Naive thymus-derived CD8-positive, alpha-beta T cell (primary cell): Measurements from ENCODE around the gene FANCC. TPM values are rescaled to one million over a fixed set of nuclear protein-coding genes. Genes with fewer than 3 reads are reported as not detected.

Experiments used
- ATAC-seq, 2 donors: fragments of 150-1000 bp; cut with Tn5 transposase in 1 of 2; sonication (Bioruptor Pico), chemical (Tn5 transposase) in 1 of 2; 1 replicate in 1 of 2; 2 replicates in 1 of 2; pipeline ENCODE4 v1.10.0; 2021; ENCODE audit warnings: mild to moderate bottlenecking in 2 of 2, moderate library complexity in 2 of 2
- POLR2A ChIA-PET: fragments of 350-600 bp; sonication (Branson Sonifier 250); formaldehyde crosslinking; loops from one replicate; lab custom pipeline; 2021; ENCODE audit warnings: antibody characterized with exemption; lab: Charles Lee
- DNase-seq, 10 donors: peaks; one replicate each; pipeline versions ENCODE4 v3.0.0 to v3.0.0-alpha.2; 2020 to 2022
- H3K27ac Mint-ChIP-seq, 10 donors: one replicate each; pipeline ENCODE4 v1.8.0; 2020 to 2022; ENCODE audit warnings: mild to moderate bottlenecking in 10 of 10, mixed read lengths in 10 of 10, moderate library complexity in 4 of 10, inconsistent platforms in 1 of 10
- H3K27me3 Mint-ChIP-seq, 5 donors: one replicate each; pipeline ENCODE4 v1.8.0; 2021 to 2022; ENCODE audit warnings: mixed read lengths in 5 of 5
- H3K36me3 Mint-ChIP-seq, 3 donors: one replicate each; pipeline ENCODE4 v1.8.0; 2020 to 2022; ENCODE audit warnings: mixed read lengths in 3 of 3, mild to moderate bottlenecking in 2 of 3, inconsistent platforms in 1 of 3
- H3K4me1 Mint-ChIP-seq, 4 donors: one replicate each; pipeline ENCODE4 v1.8.0; 2021 to 2022; ENCODE audit warnings: mixed read lengths in 4 of 4
- H3K4me3 Mint-ChIP-seq, 10 donors: one replicate each; pipeline ENCODE4 v1.8.0; 2020 to 2022; ENCODE audit warnings: mild to moderate bottlenecking in 10 of 10, mixed read lengths in 10 of 10, moderate library complexity in 6 of 10, inconsistent platforms in 1 of 10
- H3K9me3 Mint-ChIP-seq, 9 donors: one replicate each; pipeline ENCODE4 v1.8.0; 2020 to 2022; ENCODE audit warnings: mixed read lengths in 9 of 9, mild to moderate bottlenecking in 3 of 9, inconsistent platforms in 1 of 9, moderate library complexity in 1 of 9
- polyA plus RNA-seq, 3 donors: library from polyadenylated mRNA; unstranded; fragments of 300-500 nt; fragmentation: Illumina TruSeq; gene quantifications; one replicate each; pipeline ENCODE4 v1.2.3, GENCODE V29; 2021
- total RNA-seq, 8 experiments: library from RNA in 2 of 8; stranded (reverse) in 2 of 8; gene quantifications; one replicate each; pipeline ENCODE4 v1.2.3 and lab custom pipeline; 2021 to 2026

FANCC gene
- total and polyA plus RNA-seq, 5 experiments from 2014 or later = 3.3 to 8.0 (median 5.8) TPM

DNA sequence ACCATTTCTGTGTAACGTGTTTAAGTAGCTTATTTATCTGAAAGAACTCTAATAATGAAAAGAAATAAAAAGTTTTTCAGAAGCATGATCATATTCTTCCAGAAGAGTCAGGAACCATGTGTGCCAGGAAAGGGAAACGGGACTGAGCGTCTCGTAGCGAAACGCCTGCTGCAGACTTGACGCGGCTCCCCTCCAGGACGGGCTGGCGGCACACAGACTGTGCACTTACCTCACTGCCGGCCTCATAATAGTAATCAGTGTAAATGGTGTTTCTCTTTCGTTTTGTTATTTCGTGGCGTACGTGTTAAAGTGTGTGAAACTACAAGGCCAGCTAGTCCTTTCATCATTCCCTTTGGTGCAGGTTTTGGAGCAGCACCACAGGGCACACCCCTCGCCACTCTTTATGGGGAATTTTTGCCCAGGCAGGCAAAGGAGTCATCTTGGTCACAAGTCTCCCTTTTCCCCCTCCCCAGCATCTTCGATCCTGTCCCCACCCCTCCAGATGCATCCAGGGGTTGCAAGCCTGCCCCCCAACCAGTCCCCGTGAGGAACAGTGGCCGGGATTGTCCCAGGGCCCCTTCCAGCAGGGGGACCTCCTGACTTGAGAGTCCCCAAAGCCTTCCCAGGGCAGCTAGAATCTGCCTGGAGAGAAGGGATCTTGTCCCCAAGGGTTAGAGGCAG lies 233.1 kb downstream of the FANCC start:
- Mint-ChIP-seq H3K9me3 (no peaks in the 10 kb centered on the region), H3K27me3 (no peaks in the 10 kb centered on the region), H3K4me3 (no peak overlapping the region), H3K36me3 (peaks cover 0 to 31% (median 5%) of the 10 kb centered on the region in 3 donors), H3K4me1 (peaks cover 0 to 3% (median 0%) of the 10 kb centered on the region in 4 donors), H3K27ac (no peak overlapping the region)
- ATAC-seq (no peak), DNase-seq (no peak)
- POLR2A ChIA-PET = no interaction called here

DNA sequence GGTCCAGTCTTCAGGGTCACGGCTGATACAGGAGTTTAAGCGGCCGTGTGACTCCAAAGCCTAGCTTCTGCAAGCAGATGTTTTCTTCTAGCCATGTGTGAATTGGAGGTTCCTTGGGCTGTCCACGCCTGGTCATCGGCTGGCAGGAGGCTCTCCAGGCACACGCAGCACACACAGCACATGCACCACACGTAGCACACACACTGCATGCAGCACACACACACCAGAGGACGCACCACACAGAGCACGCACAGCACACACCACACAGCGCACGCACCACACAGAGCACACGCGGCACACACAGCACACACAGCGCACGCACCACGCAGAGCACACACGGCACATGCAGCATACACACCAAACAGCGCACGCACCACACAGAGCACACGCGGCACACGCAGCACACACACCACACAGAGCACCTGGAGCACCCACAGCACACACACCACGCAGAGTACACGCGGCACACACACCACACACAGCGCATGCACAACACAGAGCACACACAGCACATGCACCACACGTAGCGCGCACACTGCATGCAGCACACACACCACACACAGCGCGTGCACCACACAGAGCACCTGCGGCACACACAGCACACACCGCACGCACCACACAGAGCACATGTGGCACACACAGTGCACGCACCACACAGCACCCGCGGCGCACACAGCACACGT lies 234.3 kb downstream of the FANCC start:
- peaks cover 0 to 31% (median 5%) of the 10 kb centered on the region in 3 donors for H3K36me3 Mint-ChIP-seq
- no peak overlapping the region for H3K27ac Mint-ChIP-seq
- H3K4me1 Mint-ChIP-seq = no peaks in the 10 kb centered on the region
- no peak overlapping the region for H3K4me3 Mint-ChIP-seq
- POLR2A ChIA-PET = no interaction called here
- H3K9me3 Mint-ChIP-seq = no peaks in the 10 kb centered on the region
- DNase-seq = no peak
- no peaks in the 10 kb centered on the region for H3K27me3 Mint-ChIP-seq
- no peak for ATAC-seq

DNA sequence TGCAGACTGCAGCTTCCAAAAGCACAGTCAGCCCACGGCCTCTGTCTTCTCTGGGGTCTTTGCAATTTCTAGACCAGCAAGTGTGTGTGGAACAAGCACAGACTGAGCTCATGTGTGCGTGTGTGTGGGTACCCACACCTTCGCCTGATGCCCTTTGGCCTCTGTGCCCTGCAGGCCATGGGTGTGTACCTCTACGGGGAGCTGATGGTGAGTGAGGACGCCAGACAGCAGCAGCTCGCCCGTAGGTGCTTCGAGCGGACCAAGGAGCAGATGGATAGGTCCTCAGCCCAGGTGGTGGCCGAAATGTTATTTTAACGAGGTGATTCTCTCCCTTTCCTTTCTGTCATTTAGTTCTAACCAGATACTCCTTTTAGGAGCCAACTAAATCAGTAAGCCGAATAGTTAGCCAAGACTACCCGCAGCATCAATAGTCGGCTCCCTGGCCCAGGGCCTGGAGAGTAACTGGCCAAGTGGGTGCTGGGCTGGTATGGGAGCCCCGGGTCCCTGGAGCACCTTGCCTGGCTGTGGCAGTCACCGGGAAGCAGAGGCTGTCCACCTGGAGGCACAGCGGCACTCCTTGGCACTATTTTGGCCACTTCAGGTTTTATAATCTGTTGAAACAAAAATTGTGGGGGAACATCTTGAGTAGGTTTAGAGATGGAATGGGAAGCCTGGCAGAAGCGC lies 235.0 kb downstream of the FANCC start:
- ATAC-seq = no peak
- Mint-ChIP-seq H3K4me3 (no peak overlapping the region), H3K36me3 (peaks cover 0 to 31% (median 5%) of the 10 kb centered on the region in 3 donors), H3K27me3 (no peaks in the 10 kb centered on the region), H3K9me3 (no peaks in the 10 kb centered on the region), H3K27ac (no peak overlapping the region), H3K4me1 (no peaks in the 10 kb centered on the region)
- POLR2A ChIA-PET = no interaction called here
- DNase-seq = no peak

DNA sequence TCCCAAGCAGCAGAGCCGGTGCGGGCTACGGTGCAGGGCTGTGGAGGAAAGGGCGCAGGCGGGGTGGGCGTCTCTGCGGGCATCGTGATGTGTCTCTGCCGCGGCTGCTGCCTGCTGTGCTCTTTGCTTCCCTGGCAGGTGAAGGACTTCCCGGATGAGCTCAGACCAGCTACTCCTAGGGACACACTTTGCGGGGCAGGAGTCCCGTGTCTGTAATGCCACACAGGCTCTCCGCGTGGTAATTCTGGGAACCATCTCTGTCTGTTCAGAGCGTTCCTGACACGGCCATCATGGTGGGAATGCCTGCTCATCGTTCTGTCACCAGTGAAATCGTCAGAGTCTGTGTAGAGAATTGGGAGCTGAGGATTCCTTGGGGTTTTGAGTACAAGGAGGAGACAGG lies 235.5 kb downstream of the FANCC start:
- H3K36me3 Mint-ChIP-seq = peaks cover 0 to 31% (median 3%) of the 10 kb centered on the region in 3 donors
- H3K27ac Mint-ChIP-seq = peak overlapping the region in 1 of 10 donors; percentile 33
- DNase-seq = no peak
- no peaks in the 10 kb centered on the region for H3K27me3 Mint-ChIP-seq
- H3K9me3 Mint-ChIP-seq = no peaks in the 10 kb centered on the region
- no peak overlapping the region for H3K4me3 Mint-ChIP-seq
- no peaks in the 10 kb centered on the region for H3K4me1 Mint-ChIP-seq
- ATAC-seq = no peak
- POLR2A ChIA-PET = no interaction called here

DNA sequence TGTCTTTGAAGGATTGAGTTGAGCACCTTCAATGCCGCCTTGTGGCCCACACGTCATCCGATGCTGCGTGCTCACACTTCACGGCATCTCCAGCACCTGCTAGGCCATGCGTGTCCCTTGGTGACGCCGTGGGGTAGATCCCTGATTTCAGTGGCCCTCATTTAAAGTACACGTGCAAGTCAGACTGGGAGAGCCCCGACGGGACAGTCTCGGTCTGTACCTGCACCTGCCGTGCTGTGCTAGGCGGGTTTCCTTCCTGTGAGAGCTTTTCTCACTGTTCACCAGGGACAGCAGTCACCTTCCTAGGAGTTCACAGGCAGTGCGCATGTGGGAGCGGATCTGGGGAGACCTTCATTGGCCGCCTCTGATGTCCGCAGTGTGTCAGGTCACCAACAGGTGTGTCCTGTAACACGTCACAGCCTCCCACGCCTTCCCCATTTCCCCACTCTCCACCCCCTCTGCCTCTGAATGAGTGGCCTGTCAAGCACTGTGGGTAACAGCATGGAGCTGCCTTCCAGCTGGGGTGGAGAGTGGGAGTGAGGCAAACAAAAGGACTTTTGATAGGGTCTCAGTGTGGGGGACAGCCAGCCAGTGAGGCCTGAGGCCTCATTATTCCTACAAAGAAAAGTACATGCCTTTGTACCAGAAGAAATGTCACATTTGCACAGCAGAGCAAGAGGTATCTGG lies 236.4 kb downstream of the FANCC start:
- Mint-ChIP-seq H3K36me3 (peaks cover 0 to 26% (median 3%) of the 10 kb centered on the region in 3 donors), H3K9me3 (no peaks in the 10 kb centered on the region), H3K27ac (peak overlapping the region in 1 of 10 donors; percentile 58), H3K4me1 (no peaks in the 10 kb centered on the region), H3K27me3 (no peaks in the 10 kb centered on the region), H3K4me3 (no peak overlapping the region)
- ATAC-seq (no peak), DNase-seq (no peak)
- POLR2A ChIA-PET = no interaction called here

DNA sequence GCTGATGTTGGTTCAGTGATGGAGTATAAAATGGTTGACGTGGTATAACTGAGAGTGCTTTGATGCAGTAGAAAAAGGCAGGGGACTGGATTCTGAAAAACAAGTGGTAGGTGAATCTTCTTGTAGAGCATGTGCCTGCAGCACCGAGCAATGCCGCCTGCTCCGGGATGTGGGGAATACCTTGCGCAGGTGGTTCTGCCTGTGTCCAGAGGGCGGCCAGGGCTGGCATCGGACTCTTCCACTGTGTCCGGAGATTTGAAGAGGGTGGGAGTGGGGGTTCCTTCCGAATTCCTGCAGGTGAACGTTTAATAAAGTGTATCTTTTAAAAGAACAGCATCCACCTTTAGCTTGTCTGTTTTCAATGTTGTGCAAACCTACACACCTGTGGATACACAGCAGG lies 238.0 kb downstream of the FANCC start:
- no peak overlapping the region for H3K27ac Mint-ChIP-seq
- H3K9me3 Mint-ChIP-seq = no peaks in the 10 kb centered on the region
- POLR2A ChIA-PET = no interaction called here
- DNase-seq (no peak), ATAC-seq (no peak)
- peaks cover 0 to 21% (median 3%) of the 10 kb centered on the region in 3 donors for H3K36me3 Mint-ChIP-seq
- no peak overlapping the region for H3K4me3 Mint-ChIP-seq
- no peaks in the 10 kb centered on the region for H3K27me3 Mint-ChIP-seq
- H3K4me1 Mint-ChIP-seq = no peaks in the 10 kb centered on the region

DNA sequence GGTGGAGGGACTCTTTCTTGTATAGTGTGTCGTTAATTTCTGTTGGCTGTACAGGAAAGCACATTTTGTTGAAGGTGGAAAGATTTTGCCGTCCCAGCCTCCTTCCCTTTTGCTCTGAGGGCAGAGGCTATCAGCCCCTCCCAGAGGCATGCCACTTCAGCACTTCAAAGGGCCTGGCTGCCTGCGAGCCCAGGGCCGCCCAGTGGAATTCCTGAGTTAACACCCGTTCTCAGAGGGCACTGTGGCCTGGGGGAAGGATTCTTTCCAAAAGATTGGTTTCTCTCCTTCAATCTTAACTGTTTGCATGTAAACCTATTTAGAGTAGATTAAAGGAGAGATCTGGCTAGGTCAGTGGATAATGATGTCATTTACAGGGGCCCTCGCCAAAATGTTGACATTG lies 238.6 kb downstream of the FANCC start:
- ATAC-seq (no peak), DNase-seq (no peak)
- H3K27me3 Mint-ChIP-seq = no peaks in the 10 kb centered on the region
- POLR2A ChIA-PET = no interaction called here
- H3K4me3 Mint-ChIP-seq = no peak overlapping the region
- H3K36me3 Mint-ChIP-seq = peaks cover 0 to 18% (median 3%) of the 10 kb centered on the region in 3 donors
- no peaks in the 10 kb centered on the region for H3K4me1 Mint-ChIP-seq
- H3K9me3 Mint-ChIP-seq = no peaks in the 10 kb centered on the region
- H3K27ac Mint-ChIP-seq = no peak overlapping the region

DNA sequence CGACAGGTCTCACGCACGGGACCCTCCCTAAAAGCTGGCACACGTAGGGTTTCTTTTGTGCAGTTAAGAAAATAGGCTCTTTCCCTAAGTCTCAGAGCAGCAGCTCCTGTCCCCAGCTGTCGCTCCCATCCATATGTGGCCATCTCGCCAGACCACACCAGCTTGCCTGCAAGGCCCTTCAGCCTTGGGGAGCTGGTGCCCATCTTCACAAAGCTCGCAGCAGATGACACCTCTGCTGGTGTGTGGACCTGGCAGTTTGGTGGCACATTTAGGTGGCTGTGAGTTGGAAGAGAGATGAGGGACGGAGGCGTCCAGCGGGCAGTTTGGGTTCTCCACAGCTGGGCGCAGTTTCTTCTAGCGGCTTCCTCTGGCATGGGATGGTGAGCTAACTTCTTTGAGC lies 239.0 kb downstream of the FANCC start:
- no peak overlapping the region for H3K27ac Mint-ChIP-seq
- H3K4me1 Mint-ChIP-seq = no peaks in the 10 kb centered on the region
- ATAC-seq (no peak), DNase-seq (no peak)
- no peak overlapping the region for H3K4me3 Mint-ChIP-seq
- no peaks in the 10 kb centered on the region for H3K27me3 Mint-ChIP-seq
- POLR2A ChIA-PET = no interaction called here
- no peaks in the 10 kb centered on the region for H3K9me3 Mint-ChIP-seq
- H3K36me3 Mint-ChIP-seq = peaks cover 0 to 16% (median 3%) of the 10 kb centered on the region in 3 donors

DNA sequence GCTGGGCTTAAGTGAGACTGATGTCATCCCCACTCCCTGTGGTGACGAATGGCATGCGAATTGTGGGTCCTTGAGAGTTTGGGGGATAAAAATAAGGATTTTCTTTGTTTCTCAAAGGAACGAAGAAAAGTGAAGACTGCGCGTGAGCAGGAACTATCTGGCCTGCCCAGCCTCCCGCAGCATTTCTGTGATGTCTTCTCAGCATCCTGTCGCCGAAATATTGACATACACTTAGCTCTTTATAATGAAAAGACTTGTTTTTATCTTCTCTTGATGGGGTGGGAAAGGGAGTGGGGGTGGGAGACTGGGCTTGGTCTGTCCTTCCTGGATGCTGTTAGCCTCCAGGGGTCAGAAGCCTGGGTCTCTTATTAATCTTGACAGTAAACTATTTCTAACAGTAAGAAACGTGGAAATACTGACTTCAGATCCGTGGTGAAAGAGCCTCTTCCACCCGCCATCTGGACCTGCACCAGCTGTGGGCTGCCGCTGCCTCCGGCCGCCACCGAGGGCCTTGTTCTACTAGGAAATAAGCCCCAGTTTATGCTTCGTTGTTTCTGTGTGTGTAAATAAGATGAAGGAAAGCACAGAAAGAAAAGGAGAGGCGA lies 239.6 kb downstream of the FANCC start:
- no peaks in the 10 kb centered on the region for H3K4me1 Mint-ChIP-seq
- H3K36me3 Mint-ChIP-seq = peaks cover 0 to 16% (median 3%) of the 10 kb centered on the region in 3 donors
- ATAC-seq (no peak), DNase-seq (no peak)
- no peak overlapping the region for H3K4me3 Mint-ChIP-seq
- H3K27ac Mint-ChIP-seq = peak overlapping the region in 1 of 10 donors; percentile 82
- POLR2A ChIA-PET = no interaction called here
- no peaks in the 10 kb centered on the region for H3K9me3 Mint-ChIP-seq
- no peaks in the 10 kb centered on the region for H3K27me3 Mint-ChIP-seq

DNA sequence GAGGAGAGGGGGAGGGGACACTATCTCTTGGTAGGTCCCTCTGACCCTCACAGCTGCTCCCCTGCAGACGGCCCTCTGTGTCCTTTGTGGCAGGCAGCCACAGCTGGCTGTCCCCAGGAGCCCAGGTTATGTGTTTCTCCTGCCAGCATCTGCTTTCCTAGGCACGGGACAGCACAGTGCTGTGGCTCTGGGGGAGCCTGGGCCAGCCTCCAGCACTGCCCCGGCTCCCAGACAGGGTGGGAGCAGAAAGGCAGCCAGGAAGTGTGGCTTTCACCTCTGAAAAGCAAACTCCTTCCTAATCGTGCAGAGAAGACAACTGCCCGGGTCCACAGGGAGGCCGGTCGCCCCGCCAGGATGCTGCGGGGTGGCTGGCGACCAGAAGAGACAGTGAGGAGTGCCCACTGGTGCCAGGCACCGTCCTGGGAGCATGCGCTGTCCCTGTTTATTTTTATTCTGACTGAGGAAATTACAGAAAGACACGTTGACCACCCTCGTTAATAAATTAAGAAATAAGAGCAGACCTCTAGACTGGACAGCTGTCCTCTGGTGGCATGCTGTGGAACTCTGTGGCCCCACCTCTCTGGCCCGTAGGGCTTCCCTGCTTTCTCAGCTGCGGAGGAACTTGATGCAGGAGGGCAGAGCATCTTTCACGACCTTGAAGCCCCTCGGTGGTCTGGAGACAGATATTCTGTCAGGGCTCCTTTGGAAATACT lies 240.3 kb downstream of the FANCC start:
- Mint-ChIP-seq H3K27me3 (no peaks in the 10 kb centered on the region), H3K4me1 (no peaks in the 10 kb centered on the region), H3K27ac (peak overlapping the region in 1 of 10 donors; percentile 82), H3K4me3 (no peak overlapping the region), H3K36me3 (peaks cover 0 to 11% (median 3%) of the 10 kb centered on the region in 3 donors), H3K9me3 (no peaks in the 10 kb centered on the region)
- POLR2A ChIA-PET = no interaction called here
- ATAC-seq (no peak), DNase-seq (no peak)

DNA sequence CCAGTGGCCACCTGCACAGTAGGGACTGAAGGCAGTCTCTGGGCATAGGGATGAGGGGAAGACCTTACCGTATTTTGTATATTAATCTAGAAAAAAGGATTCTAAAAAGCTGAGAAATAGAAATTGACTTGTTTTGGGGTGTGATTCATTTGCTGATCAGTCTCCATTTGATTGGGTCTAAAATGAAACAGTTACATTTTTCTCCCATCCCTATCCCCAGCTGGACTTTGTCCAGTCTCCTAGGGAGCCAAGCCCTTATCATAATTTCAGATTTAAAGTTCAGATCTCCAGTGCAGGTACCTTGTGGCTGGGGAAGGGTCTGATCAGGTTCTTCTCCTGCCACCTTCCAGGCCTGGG lies 240.8 kb downstream of the FANCC start:
- Mint-ChIP-seq H3K36me3 (peaks cover 0 to 10% (median 3%) of the 10 kb centered on the region in 3 donors), H3K9me3 (no peaks in the 10 kb centered on the region), H3K27ac (no peak overlapping the region), H3K27me3 (no peaks in the 10 kb centered on the region), H3K4me3 (no peak overlapping the region), H3K4me1 (no peaks in the 10 kb centered on the region)
- DNase-seq (no peak), ATAC-seq (no peak)
- POLR2A ChIA-PET = no interaction called here

DNA sequence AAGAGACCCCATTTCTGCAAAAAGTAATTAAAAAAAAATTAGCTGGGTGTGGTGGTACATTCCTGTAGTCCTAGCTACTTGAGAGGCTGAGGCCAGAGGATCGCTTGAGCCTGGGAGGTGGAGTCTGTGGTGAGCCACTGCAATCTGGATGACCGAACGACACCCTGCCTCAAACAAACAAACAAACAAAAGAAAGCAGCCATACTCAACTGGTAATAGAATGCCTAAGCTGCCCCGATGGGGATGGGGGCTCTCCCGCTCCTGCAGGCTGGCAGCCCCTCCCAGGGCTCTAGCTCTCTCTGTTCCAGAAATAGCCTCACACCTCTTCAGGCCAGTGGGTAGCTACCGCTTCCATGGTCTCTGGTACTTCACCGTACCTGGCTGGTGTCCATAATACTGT lies 241.8 kb downstream of the FANCC start:
- H3K36me3 Mint-ChIP-seq = peaks cover 0 to 3% (median 0%) of the 10 kb centered on the region in 3 donors

More for the DNA sequence above, 241.8 kb downstream of the FANCC start:
- DNase-seq (no peak), ATAC-seq (no peak)
- Mint-ChIP-seq H3K9me3 (no peaks in the 10 kb centered on the region), H3K4me1 (no peaks in the 10 kb centered on the region), H3K27ac (no peak overlapping the region), H3K4me3 (no peak overlapping the region), H3K27me3 (no peaks in the 10 kb centered on the region)
- POLR2A ChIA-PET = no interaction called here
